ENCODE data around the gene DOCK9. TPM values are rescaled to one million over a fixed set of nuclear protein-coding genes. Genes with fewer than 3 reads are reported as not detected.

The DOCK9 gene
- total RNA-seq, 1 donor from 2014 or later = 153 TPM

GRCh38 chr13:98827449-98827848 is 150.4 kb downstream of the DOCK9 start:
- no peak for ATAC-seq
- no peak overlapping the region for H3K27ac ChIP-seq
- no peaks in the 10 kb centered on the region for H3K9me3 ChIP-seq
- H3K4me1 ChIP-seq = peaks cover 15% of the 10 kb centered on the region
- TF ChIP-seq, protein P1, sequence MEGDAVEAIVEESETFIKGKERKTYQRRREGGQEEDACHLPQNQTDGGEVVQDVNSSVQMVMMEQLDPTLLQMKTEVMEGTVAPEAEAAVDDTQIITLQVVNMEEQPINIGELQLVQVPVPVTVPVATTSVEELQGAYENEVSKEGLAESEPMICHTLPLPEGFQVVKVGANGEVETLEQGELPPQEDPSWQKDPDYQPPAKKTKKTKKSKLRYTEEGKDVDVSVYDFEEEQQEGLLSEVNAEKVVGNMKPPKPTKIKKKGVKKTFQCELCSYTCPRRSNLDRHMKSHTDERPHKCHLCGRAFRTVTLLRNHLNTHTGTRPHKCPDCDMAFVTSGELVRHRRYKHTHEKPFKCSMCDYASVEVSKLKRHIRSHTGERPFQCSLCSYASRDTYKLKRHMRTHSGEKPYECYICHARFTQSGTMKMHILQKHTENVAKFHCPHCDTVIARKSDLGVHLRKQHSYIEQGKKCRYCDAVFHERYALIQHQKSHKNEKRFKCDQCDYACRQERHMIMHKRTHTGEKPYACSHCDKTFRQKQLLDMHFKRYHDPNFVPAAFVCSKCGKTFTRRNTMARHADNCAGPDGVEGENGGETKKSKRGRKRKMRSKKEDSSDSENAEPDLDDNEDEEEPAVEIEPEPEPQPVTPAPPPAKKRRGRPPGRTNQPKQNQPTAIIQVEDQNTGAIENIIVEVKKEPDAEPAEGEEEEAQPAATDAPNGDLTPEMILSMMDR (IDR thresholded peaks at IDR 0.05) = no peak
- no peak overlapping the region for H3K4me3 ChIP-seq
- no peaks in the 10 kb centered on the region for H3K27me3 ChIP-seq (ENCODE audit: low read depth)
- intact Hi-C loops (cut with DNase I) = no loop called here
- H3K36me3 ChIP-seq = peaks cover 93% of the 10 kb centered on the region
- DNase-seq = no peak

DNA sequence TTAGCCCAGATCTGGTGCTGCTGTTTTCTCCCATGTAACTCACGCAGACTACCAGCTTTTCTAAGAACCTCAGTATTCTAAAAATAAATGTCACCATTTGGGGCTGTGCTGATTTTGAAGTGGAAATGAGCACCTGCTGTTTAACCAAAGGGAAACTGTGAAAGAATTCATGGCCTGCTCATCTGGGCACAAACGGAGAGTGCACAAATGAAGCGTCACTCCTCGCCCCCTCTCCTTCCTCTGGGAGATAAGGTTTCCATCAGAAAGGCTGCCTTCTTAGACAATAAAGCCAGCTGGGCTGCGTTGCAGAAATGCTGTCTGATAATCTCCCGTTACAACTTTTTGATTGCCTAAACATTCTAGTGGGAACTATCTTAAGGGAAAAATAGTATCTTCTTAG is 151.7 kb downstream of the DOCK9 start:
- Histone ChIP-seq H3K9me3 (no peaks in the 10 kb centered on the region), H3K27me3 (ENCODE audit: low read depth) (no peaks in the 10 kb centered on the region), H3K27ac (no peak overlapping the region), H3K36me3 (peaks cover 85% of the 10 kb centered on the region), H3K4me3 (no peak overlapping the region), H3K4me1 (peaks cover 25% of the 10 kb centered on the region)
- DNase-seq (no peak), ATAC-seq (no peak)
- intact Hi-C loops (cut with DNase I) = no loop called here
- TF ChIP-seq, protein P1 (IDR thresholded peaks at IDR 0.05) = no peak

DNA sequence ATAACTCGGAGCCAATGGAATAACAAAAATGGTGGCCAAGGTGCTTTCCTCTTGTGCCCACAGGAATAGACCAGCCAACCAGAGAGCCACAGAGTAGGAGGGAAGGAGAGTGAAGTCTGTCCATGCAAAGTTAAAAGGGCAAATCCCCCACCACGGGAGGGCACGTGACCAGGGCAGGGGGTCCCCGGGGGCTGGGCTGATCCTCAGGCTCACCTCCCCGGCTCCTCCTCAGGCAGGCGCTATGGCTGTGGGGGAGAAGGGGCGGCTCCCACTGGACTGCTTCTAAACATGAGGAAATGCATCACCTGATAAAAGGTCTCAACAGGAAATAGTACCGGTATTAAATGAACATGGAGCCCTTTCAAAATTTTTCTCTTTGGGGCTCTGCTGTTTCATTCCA is 152.2 kb downstream of the DOCK9 start:
- no peak for ATAC-seq
- no peak for DNase-seq
- Histone ChIP-seq H3K36me3 (peaks cover 85% of the 10 kb centered on the region), H3K27ac (no peak overlapping the region), H3K4me3 (no peak overlapping the region), H3K27me3 (ENCODE audit: low read depth) (no peaks in the 10 kb centered on the region), H3K9me3 (no peaks in the 10 kb centered on the region), H3K4me1 (peaks cover 30% of the 10 kb centered on the region)
- intact Hi-C loops (cut with DNase I) = no loop called here
- TF ChIP-seq, protein P1 (IDR thresholded peaks at IDR 0.05) = no peak

DNA sequence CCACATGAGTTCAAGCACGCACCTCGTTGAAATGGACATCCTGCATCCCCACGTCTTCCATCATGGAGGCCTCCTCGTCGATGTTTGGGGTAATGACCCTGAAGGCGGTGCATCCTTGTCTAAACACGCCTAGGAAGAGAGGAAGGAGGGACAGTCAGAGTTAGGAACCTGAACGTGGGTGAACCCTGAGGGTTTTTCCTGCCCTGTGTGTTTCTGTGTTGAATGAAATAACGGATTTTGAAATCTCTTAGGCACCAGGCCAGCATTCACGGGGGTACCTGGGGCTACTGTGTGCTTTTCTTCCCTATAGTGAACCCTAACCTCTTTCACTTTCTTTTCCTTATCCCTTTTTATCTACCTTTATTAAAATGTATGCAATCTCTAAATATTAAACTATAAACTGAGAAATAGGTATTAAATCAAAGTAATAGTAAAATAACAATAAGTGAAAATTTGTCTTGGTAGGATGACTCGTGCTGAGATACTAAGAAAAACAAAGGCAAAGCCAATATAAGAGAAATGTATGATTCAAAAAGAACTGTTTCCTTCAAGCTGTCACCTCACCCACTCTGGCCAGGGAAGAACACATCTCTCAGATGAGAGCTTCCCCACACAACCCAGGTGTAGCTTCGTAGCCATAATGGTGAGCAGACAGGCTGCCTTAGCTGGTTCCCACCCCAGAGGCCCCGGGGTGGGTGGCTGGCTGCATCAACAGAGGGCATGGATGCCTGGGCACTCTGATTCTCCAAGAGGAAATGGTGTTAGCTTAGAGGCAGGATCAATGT is 153.3 kb downstream of the DOCK9 start:
- intact Hi-C loops (cut with DNase I) = no loop called here
- Histone ChIP-seq H3K27me3 (ENCODE audit: low read depth) (no peaks in the 10 kb centered on the region), H3K9me3 (no peaks in the 10 kb centered on the region), H3K36me3 (peaks cover 85% of the 10 kb centered on the region), H3K27ac (no peak overlapping the region), H3K4me3 (no peak overlapping the region), H3K4me1 (peaks cover 31% of the 10 kb centered on the region)
- ATAC-seq = no peak
- no peak for DNase-seq
- TF ChIP-seq, protein P1 (IDR thresholded peaks at IDR 0.05) = no peak

DNA sequence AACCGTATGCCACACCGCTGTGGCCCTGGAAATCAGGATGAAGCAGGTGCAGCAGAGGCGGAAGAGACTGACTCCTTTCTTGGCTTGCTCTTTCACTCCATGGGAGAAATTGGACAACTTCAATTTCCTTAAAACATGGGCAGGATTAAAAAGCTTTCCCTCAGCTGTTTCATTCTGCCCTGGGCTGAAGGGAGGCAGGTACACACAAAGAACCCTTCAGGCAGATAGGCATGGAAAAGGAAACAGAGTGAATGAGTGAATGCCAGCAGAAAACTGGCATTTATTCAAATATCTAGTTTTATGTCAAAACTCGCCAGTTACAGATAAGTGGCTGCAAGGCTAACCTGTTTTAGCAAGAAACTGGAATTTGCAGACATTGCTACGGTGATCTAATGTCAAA is 154.4 kb downstream of the DOCK9 start:
- DNase-seq (no peak), ATAC-seq (no peak)
- TF ChIP-seq, protein P1 (IDR thresholded peaks at IDR 0.05) = no peak
- H3K27ac ChIP-seq = peak overlapping the region; percentile 5
- no peaks in the 10 kb centered on the region for H3K27me3 ChIP-seq (ENCODE audit: low read depth)
- H3K36me3 ChIP-seq = peaks cover 85% of the 10 kb centered on the region
- H3K4me3 ChIP-seq = no peak overlapping the region
- no peaks in the 10 kb centered on the region for H3K9me3 ChIP-seq
- peaks cover 31% of the 10 kb centered on the region for H3K4me1 ChIP-seq
- intact Hi-C loops (cut with DNase I) = no loop called here
